SK-N-SH (cell line): ENCODE measurements around the gene HDAC4. TPM values are rescaled to one million over a fixed set of nuclear protein-coding genes. Genes with fewer than 3 reads are reported as not detected.
A peak's percentile ranks its signal among the peaks of the same experiment; 100 is the strongest.

Experiments
- CTCF ChIA-PET: fragments of 300-600, 350-600 bp; formaldehyde crosslinking; extraction: SDS; loops from one replicate; lab custom pipeline; 2021; lab: Yijun Ruan, JAX
- POLR2A ChIA-PET: fragments of 350-600 bp; sonication (Branson Sonifier 250); formaldehyde crosslinking; extraction: SDS; loops from one replicate; lab custom pipeline; 2020; ENCODE audit warnings: antibody characterized with exemption, inconsistent platforms; lab: Yijun Ruan, JAX
- DNase-seq: peaks from one replicate; pipeline ENCODE4 v3.0.0; 2012
- H2AFZ ChIP-seq: fragments of 200-600 bp; sonication (generic); 2 replicates; pipeline ENCODE4 v1.8.1; 2016; ENCODE audit warnings: antibody characterized with exemption, mild to moderate bottlenecking, low read depth
- H3F3A ChIP-seq: fragments of 200-600 bp; sonication (generic); replicated peaks from 2 replicates; pipeline ENCODE3; 2016; ENCODE audit warnings: antibody characterized with exemption, mild to moderate bottlenecking; ENCODE audit not compliant: insufficient read depth
- H3K27ac ChIP-seq, 2 experiments: fragments of 200-500 bp in 1 of 2; fragments of 200-600 bp in 1 of 2; sonication (Bioruptor generic) in 1 of 2; sonication (generic), shearing (Covaris generic) in 1 of 2; 2 replicates each; pipeline versions ENCODE4 v1.5.1 to v1.6.1; 2014 to 2016; ENCODE audit warnings: low read depth in 2 of 2, inconsistent platforms in 1 of 2, low read length in 1 of 2, mild to moderate bottlenecking in 1 of 2, mixed read lengths in 1 of 2
- H3K27me3 ChIP-seq: fragments of 200-600 bp; sonication (generic), shearing (Covaris generic); 2 replicates; pipeline ENCODE4 v1.6.1; 2016; ENCODE audit warnings: mixed run types; ENCODE audit not compliant: insufficient read depth
- H3K36me3 ChIP-seq, 2 experiments: fragments of 200-500 bp in 1 of 2; fragments of 200-600 bp in 1 of 2; sonication (Bioruptor generic) in 1 of 2; sonication (generic) in 1 of 2; replicated peaks in 1 of 2; 2 replicates each; pipeline versions ENCODE3 to v1.5.1; 2014 to 2016; ENCODE audit warnings: low read length in 1 of 2, mild to moderate bottlenecking in 1 of 2; ENCODE audit not compliant: insufficient read depth in 2 of 2, control insufficient read depth in 1 of 2
- H3K4me1 ChIP-seq, 2 experiments: fragments of 200-500 bp in 1 of 2; fragments of 200-600 bp in 1 of 2; sonication (Bioruptor generic) in 1 of 2; sonication (generic), shearing (Covaris generic) in 1 of 2; 2 replicates each; pipeline versions ENCODE4 v1.5.1 to v1.6.1; 2014 to 2016; ENCODE audit warnings: low read depth in 1 of 2, low read length in 1 of 2, mixed run types in 1 of 2; ENCODE audit not compliant: insufficient read depth in 2 of 2, control insufficient read depth in 1 of 2
- H3K4me2 ChIP-seq: fragments of 200-600 bp; sonication (generic), shearing (Covaris generic); 2 replicates; pipeline ENCODE4 v1.6.1; 2017; ENCODE audit warnings: mixed run types
- H3K4me3 ChIP-seq, 2 experiments: fragments of 200-500 bp in 1 of 2; fragments of 200-600 bp in 1 of 2; sonication (Bioruptor generic) in 1 of 2; sonication (generic), shearing (Covaris generic) in 1 of 2; 2 replicates each; pipeline versions ENCODE4 v1.5.1 to v1.8.1; 2014 to 2016; ENCODE audit warnings: low read depth in 2 of 2, inconsistent platforms in 1 of 2, low read length in 1 of 2, mild to moderate bottlenecking in 1 of 2, mixed read lengths in 1 of 2, moderate library complexity in 1 of 2
- H3K79me2 ChIP-seq: fragments of 200-600 bp; sonication (generic); 2 replicates; pipeline ENCODE4 v1.8.1; 2017; ENCODE audit warnings: mild to moderate bottlenecking; ENCODE audit not compliant: insufficient read depth
- H3K9ac ChIP-seq: fragments of 200-600 bp; sonication (generic); 2 replicates; pipeline ENCODE4 v1.6.1; 2017; ENCODE audit warnings: mixed run types
- H3K9me2 ChIP-seq: fragments of 200-600 bp; sonication (generic); 2 replicates; pipeline ENCODE4 v1.6.1; 2017; ENCODE audit warnings: mixed run types
- H3K9me3 ChIP-seq: fragments of 200-600 bp; sonication (generic); 2 replicates; pipeline ENCODE4 v1.6.1; 2017; ENCODE audit warnings: mixed run types, mild to moderate bottlenecking, moderate library complexity
- H4K20me1 ChIP-seq: fragments of 200-600 bp; sonication (generic); 2 replicates; pipeline ENCODE4 v1.6.1; 2017; ENCODE audit warnings: mild to moderate bottlenecking, mixed run types; ENCODE audit not compliant: insufficient read depth
- CHD2 ChIP-seq: fragments of 150-350 bp; IDR thresholded peaks from 2 replicates; pipeline ENCODE4 v1.6.1; 2018; ENCODE audit warnings: low read length; ENCODE audit not compliant: partially characterized antibody
- CTCF ChIP-seq: fragments of 200-600 bp; sonication (generic); IDR thresholded peaks from 2 replicates; pipeline ENCODE4 v1.6.1; 2017; ENCODE audit warnings: antibody characterized with exemption, mild to moderate bottlenecking, moderate library complexity
- FOSL2 ChIP-seq: IDR thresholded peaks from 2 replicates; pipeline ENCODE4 v1.4.0; 2012; ENCODE audit warnings: low read depth, mild to moderate bottlenecking, moderate library complexity, borderline replicate concordance
- FOXJ3 ChIP-seq: sonication (generic); formaldehyde crosslinking; IDR thresholded peaks from 2 replicates; pipeline ENCODE4 v1.5.1; 2020; ENCODE audit warnings: mild to moderate bottlenecking, missing genetic modification reagents
- MXI1 ChIP-seq: IDR thresholded peaks from 2 replicates; pipeline ENCODE4 v1.6.1; 2012; ENCODE audit warnings: mild to moderate bottlenecking, low read depth, low read length, improper control_type of control experiment
- NFIC ChIP-seq: IDR thresholded peaks from 2 replicates; pipeline ENCODE4 v1.4.0; 2012; ENCODE audit warnings: borderline replicate concordance
- REST ChIP-seq: IDR thresholded peaks from 2 replicates; pipeline ENCODE4 v1.6.1; 2012; ENCODE audit warnings: mild to moderate bottlenecking, low read depth, low read length, moderate library complexity
- RFX5 ChIP-seq: IDR thresholded peaks from 2 replicates; pipeline ENCODE4 v1.6.1; 2012; ENCODE audit warnings: mild to moderate bottlenecking, improper control_type of control experiment, low read length
- RXRA ChIP-seq: IDR thresholded peaks from 2 replicates; pipeline ENCODE4 v1.4.0; 2012; ENCODE audit warnings: low read depth, mild to moderate bottlenecking, borderline replicate concordance
- SMC3 ChIP-seq: IDR thresholded peaks from 2 replicates; pipeline ENCODE4 v1.6.1; 2012; ENCODE audit warnings: low read depth, low read length, improper control_type of control experiment
- USF1 ChIP-seq: IDR thresholded peaks from 2 replicates; pipeline ENCODE4 v1.4.0; 2012; ENCODE audit warnings: low read depth, borderline replicate concordance
- YY1 ChIP-seq: IDR thresholded peaks from 2 replicates; pipeline ENCODE4 v1.4.0; 2012; ENCODE audit warnings: low read depth, mild to moderate bottlenecking
- WGBS: methylation state at CpG from one replicate; pipeline ENCODE4 v1.1.6; 2017; ENCODE audit warnings: low lambda C conversion rate; 5-methylcytosine and 5-hydroxymethylcytosine counted together
- polyA plus RNA-seq, 3 experiments: library from polyadenylated mRNA; depleted of rRNA; stranded (reverse); fragments of >200 nt; gene quantifications; 2 replicates each; pipeline ENCODE4 v1.2.3, GENCODE V29; 2012

The HDAC4 gene
- polyA plus RNA-seq, 1 of the 3 experiments (the other 2 are of a cell fraction): 5.5 TPM

GRCh38 chr2:239108459-239108858 is 292.4 kb downstream of the HDAC4 start:
- no peak overlapping the region; a peak in 1 of 4 replicates for H3K27ac ChIP-seq
- H3F3A ChIP-seq: no peaks in the 10 kb centered on the region
- peaks cover 0 to 22% of the 10 kb centered on the region in 2 experiments for H3K36me3 ChIP-seq
- no peak for DNase-seq
- ChIA-PET POLR2A (no interaction called here), CTCF (interaction anchor here (0.7 to 5.5 kb wide), 5 partner anchors 13 to 82 kb away, joined by 3 to 101 read pairs (median 39); no protein-coding TSS in a partner anchor)
- H4K20me1 ChIP-seq: no peaks in the 10 kb centered on the region
- H3K9me3 ChIP-seq: no peaks in the 10 kb centered on the region
- 71% methylated on average over 5 of the region's 6 CpGs for WGBS
- H3K27me3 ChIP-seq: no peaks in the 10 kb centered on the region
- no peak overlapping the region for H3K4me2 ChIP-seq
- H3K79me2 ChIP-seq: no peaks in the 10 kb centered on the region
- no peak overlapping the region for H3K4me3 ChIP-seq
- H3K9me2 ChIP-seq: no peaks in the 10 kb centered on the region
- no peak overlapping the region for H3K9ac ChIP-seq
- no peak overlapping the region for H2AFZ ChIP-seq
- H3K4me1 ChIP-seq: peaks cover 0 to 46% of the 10 kb centered on the region in 2 experiments; a peak in 1 of 4 replicates
- TF ChIP-seq REST: peak; percentile 87
- no peak for TF ChIP-seq NFIC

- H4K20me1 ChIP-seq: no peaks in the 10 kb centered on the region
- CTCF ChIA-PET: interaction anchor here (1.5 to 5.5 kb wide), 6 partner anchors 13 to 80 kb away, joined by 4 to 101 read pairs (median 27); no protein-coding TSS in a partner anchor
These were observed 292.9 kb downstream of the HDAC4 start for GRCh38 chr2:239107936-239108335.

More at GRCh38 chr2:239107936-239108335, 292.9 kb downstream of the HDAC4 start:
- no peaks in the 10 kb centered on the region for H3K79me2 ChIP-seq
- H3K4me2 ChIP-seq: no peak overlapping the region
- TF ChIP-seq CTCF: no peak
- TF ChIP-seq FOSL2: no peak
- TF ChIP-seq RXRA: no peak
- TF ChIP-seq SMC3: no peak
- TF ChIP-seq CHD2: no peak
- no peak for TF ChIP-seq YY1
- no peak for TF ChIP-seq USF1
- no peak for TF ChIP-seq RFX5
- TF ChIP-seq MXI1: no peak
- no peak for TF ChIP-seq FOXJ3 (CRISPR knock-in tag)
- TF ChIP-seq, all 33 proteins: peak for 0
- no peak overlapping the region for H3K9ac ChIP-seq
- no peaks in the 10 kb centered on the region for H3K9me2 ChIP-seq
- H2AFZ ChIP-seq: no peak overlapping the region
- peaks cover 0 to 22% of the 10 kb centered on the region in 2 experiments for H3K36me3 ChIP-seq
- WGBS: 93% methylated on average over 19 of the region's 26 CpGs
- no peak overlapping the region for H3K27ac ChIP-seq
- H3K27me3 ChIP-seq: no peaks in the 10 kb centered on the region
- no peaks in the 10 kb centered on the region for H3K9me3 ChIP-seq
- no peaks in the 10 kb centered on the region for H3F3A ChIP-seq
- DNase-seq: no peak
- H3K4me1 ChIP-seq: peaks cover 0 to 41% of the 10 kb centered on the region in 2 experiments; a peak in 1 of 4 replicates
- H3K4me3 ChIP-seq: no peak overlapping the region
- POLR2A ChIA-PET: no interaction called here
